Measurements from ENCODE around the gene PCP2.

GRCh38 chr19:7618771-7619510 lies 14.6 kb downstream of the PCP2 start:
- TF ChIP-seq, protein P1, sequence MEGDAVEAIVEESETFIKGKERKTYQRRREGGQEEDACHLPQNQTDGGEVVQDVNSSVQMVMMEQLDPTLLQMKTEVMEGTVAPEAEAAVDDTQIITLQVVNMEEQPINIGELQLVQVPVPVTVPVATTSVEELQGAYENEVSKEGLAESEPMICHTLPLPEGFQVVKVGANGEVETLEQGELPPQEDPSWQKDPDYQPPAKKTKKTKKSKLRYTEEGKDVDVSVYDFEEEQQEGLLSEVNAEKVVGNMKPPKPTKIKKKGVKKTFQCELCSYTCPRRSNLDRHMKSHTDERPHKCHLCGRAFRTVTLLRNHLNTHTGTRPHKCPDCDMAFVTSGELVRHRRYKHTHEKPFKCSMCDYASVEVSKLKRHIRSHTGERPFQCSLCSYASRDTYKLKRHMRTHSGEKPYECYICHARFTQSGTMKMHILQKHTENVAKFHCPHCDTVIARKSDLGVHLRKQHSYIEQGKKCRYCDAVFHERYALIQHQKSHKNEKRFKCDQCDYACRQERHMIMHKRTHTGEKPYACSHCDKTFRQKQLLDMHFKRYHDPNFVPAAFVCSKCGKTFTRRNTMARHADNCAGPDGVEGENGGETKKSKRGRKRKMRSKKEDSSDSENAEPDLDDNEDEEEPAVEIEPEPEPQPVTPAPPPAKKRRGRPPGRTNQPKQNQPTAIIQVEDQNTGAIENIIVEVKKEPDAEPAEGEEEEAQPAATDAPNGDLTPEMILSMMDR (conservative IDR thresholded peaks at IDR 0.05; ENCODE audit: low read length) = no peak
- no peak for TF ChIP-seq EZH2phosphoT487 (IDR thresholded peaks at IDR 0.05; ENCODE audit: borderline replicate concordance)
